Measurements from ENCODE around the gene DIDO1. TPM values are rescaled to one million over a fixed set of nuclear protein-coding genes. Genes with fewer than 3 reads are reported as not detected.
"Not testable (repeated sequence)": the region's sequence is repeated elsewhere in the genome, so short reads cannot be mapped to it uniquely, and the experiment has no call there.

The DIDO1 gene
- total RNA-seq, 1 experiment from 2014 or later, result 36.5 TPM

DNA sequence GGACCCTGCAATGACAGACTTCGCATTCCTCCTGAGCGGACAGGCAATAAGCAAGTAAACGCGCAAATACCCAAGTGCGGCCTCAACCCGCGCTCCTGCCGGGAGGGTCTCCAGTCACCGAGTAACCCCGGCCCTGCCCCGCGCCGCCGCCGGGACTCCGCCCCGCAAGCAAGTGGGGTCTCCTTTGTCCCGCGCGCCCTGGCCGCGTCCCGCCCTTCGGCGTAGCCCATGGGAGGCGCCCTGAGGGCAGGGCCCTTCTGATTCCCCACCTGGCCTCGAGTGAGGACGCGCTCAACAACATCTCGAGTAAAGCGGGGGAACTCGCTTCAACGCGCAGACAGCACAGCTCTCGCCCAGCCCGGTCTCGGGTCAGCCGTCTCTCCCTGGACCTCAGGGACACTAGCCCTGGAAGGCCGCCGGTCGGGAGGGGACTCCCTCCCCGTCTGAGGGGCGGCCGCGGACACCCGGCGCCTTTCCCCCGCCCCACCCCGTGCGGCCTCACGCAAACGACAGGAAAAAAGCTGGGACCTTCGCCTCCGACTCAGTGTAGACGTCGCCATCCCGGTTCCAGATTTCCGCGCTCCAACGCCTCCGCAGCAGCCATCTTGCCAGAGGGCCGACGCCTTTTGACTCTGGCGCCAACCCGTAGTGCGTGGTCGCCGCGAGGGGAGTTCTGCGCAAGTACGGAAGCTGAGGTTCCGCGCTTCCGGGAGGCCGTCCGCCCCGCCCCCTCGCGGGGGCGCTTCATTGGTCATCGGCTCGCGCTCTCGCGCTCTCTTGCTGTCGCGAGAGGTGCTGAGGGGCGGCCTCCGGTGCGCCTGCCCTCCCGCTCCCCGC, 11.2 kb upstream of the DIDO1 start:
- DNase-seq (ENCODE audit: low spot score), result peak; percentile 88
- in situ Hi-C loops (cut with HindIII; ENCODE audit: low sequenced_read_pairs), result no loop called here

DNA sequence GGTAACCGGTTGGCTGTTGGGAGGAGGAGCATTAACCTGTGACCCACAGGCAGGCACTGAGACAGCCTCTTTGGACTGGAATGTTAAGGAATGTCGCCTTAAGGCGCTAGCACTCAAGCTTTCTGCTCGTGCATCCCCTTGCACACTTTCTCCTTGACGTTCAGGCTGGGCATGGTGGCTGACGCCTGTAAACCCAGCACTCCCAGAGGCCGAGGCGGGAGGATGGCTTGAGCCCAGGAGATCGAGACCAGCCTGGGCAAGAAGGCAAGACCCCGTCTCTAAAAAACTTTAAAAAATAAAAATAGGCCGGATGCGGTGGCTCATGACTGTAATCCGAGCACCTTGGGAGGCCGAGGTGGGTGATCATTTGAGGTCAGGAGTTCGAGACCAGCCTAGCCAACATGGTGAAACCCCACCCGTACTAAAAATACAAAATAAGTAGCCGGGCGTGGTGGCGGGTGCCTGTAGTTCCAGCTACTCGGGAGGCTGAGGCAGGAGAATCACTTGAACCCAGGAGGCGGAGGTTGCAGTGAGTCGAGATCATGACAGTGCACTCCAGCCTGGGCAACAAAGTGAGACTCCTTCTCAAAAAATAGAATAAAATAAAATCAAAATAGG, 9.8 kb upstream of the DIDO1 start:
- in situ Hi-C loops (cut with HindIII; ENCODE audit: low sequenced_read_pairs), result no loop called here
- no peak for DNase-seq (ENCODE audit: low spot score)

DNA sequence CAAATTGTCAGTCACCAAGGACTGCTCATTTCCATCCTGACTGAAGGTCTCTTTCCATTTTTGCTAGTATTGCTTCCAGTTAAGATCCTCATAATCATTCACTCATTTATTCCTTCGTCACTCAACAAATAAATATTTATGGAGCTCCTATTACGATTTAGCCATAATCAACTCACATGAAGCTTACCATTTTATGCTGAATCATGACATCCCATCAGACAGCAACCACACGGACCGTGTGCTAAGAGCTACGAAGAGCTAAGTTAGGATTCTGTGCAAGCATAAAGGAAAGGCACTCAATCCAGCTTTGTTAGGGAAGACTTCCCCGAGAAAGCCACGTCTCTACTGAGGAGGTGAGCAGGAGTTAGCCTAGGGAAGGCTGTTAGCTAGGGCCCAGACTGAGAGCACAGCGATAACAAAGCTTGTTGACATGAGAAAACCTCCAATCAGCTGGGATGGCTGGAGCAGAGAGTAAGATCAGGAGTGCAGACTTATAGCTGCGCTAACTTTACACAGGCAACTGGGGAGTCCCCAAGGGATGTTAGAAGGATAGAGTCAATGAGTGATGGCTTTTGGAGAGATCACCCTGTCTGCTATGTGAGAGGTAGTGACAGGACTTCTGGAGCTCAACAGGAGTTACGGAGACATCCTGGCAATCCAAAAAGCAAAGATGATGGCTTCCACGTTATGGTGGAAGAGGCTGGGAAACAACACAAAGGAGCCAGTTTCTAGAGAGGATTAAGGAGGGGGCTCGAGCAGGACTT, 9.1 kb upstream of the DIDO1 start:
- in situ Hi-C loops (cut with HindIII; ENCODE audit: low sequenced_read_pairs), result no loop called here

DNA sequence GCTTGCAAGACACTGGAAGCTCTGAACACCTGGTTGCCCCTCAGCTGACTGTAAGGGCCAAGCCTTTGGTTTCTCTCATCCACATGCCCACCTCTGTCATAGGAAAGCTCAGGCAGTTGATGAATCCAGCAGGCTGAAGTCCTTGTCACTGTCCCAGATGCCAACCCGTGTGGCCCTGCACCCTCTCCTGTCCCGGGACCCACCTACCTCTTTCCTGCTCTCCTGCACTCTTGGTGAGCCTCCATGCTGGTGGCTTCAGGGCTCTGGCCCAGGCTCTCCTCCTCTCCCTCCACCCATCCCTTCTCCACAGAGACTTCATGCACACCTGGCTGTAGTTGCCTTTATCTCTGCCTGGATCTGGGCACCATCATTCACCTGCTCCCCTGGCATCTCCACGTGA, 7.7 kb upstream of the DIDO1 start:
- in situ Hi-C loops (cut with HindIII; ENCODE audit: low sequenced_read_pairs), result no loop called here
- no peak for DNase-seq (ENCODE audit: low spot score)

More for the DNA sequence above, 9.1 kb upstream of the DIDO1 start:
- no peak for DNase-seq (ENCODE audit: low spot score)

DNA sequence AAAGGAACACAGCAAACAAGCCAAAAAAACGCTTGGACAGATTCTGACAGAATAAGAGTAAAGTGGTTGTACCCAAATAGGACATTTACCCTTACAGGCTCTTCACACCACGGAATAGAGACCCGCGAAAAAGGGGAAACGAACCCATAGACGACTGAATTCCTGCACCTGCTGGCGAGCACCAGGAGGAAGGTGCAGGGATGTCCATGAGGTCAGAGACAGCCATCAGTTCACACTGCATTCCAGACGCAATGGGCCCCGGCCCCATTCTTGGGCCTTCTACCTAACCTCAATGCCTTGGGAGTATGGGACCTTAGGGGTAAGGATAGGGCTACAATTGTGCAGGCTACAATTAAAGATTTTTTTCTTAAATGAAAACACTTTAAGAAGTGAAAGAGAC, 5.2 kb upstream of the DIDO1 start:
- DNase-seq (ENCODE audit: low spot score), result no peak
- in situ Hi-C loops (cut with HindIII; ENCODE audit: low sequenced_read_pairs), result no loop called here

DNA sequence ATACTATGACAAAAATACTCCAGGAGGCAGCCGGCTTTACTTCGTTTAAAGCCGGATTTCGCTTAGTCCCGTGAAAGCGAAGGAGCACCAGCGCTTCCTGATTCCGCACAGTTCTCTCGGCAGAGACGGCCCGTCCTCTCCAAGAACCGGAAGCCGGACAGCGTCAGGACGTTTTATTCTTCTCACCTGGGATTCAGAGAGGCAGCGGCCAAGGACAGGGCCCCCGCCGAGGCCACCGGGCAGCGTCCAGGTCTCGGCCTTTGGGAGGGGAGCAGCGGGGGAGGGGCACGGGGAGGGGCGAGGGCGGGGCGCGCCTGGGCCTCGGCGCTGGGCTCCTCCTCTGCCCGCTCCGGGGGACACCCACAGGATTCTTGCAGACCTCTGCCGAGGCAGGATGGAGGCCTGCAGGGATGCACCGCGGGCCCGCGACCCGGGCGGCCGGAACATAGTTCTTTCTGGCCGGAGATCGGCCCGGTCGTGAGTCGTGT, 2.8 kb upstream of the DIDO1 start:
- in situ Hi-C loops (cut with HindIII; ENCODE audit: low sequenced_read_pairs), result no loop called here
- DNase-seq (ENCODE audit: low spot score), result peak; percentile 32

DNA sequence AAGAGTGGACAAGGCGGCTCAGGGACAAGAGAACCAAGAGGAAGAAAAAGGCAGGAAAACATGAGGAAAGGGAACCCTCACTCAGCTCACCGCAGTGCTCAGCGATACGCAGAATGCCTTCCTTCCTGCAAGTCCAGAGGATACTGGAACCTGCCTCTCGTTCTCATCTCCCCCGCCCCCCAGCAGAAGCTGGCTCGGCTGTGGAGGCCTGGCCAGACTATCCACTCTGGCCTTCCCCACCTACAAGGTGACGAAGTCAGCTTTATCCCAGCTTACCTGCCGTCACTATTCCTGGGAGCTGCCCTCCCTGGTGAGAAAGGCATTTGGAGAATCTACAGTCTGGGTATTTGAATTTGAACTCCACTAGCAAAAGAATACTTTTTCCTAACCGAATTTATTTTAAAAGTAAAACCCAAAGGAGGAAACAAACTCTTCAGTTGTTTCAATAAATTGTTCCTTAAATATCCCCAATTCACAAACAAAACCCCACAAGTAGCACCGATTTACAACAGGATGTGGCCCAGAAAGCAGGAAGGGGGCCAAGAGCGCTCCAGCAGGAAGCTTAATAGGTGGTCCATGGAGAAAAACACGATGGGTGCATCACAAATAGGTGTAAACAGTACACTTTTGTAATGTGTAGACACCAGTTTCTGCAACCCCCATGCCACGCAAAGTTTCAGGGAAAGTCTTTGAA, 2.1 kb upstream of the DIDO1 start:
- in situ Hi-C loops (cut with HindIII; ENCODE audit: low sequenced_read_pairs), result no loop called here
- DNase-seq (ENCODE audit: low spot score), result no peak

DNA sequence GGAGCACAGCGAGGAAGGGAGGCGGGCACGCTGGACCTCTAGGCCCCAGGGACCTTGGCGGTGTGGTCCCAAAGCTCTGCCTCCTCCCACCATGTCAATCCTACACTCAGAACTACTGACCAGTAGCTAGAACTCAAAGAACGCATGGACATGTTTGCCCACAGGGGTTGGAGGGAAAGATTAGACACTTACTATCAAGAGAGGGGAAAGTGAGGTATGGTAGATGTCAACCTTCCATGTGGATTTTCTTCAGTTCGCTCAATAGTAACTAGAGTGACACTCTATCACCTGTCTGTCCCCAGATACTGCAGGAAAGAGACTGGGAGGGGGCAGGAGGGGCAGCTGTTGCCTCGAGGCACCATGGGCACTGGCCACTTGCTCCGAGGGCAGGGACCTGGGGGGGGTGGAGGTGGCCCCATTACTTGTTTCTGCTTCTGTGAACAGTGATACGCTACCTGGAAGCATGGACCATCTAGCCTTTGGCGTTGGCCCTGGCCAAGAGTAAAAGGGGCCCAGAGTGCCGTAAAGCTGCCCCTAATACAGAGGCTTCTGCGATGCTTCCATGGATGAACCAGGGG, 912 bp upstream of the DIDO1 start:
- DNase-seq (ENCODE audit: low spot score), result no peak
- in situ Hi-C loops (cut with HindIII; ENCODE audit: low sequenced_read_pairs), result no loop called here

DNA sequence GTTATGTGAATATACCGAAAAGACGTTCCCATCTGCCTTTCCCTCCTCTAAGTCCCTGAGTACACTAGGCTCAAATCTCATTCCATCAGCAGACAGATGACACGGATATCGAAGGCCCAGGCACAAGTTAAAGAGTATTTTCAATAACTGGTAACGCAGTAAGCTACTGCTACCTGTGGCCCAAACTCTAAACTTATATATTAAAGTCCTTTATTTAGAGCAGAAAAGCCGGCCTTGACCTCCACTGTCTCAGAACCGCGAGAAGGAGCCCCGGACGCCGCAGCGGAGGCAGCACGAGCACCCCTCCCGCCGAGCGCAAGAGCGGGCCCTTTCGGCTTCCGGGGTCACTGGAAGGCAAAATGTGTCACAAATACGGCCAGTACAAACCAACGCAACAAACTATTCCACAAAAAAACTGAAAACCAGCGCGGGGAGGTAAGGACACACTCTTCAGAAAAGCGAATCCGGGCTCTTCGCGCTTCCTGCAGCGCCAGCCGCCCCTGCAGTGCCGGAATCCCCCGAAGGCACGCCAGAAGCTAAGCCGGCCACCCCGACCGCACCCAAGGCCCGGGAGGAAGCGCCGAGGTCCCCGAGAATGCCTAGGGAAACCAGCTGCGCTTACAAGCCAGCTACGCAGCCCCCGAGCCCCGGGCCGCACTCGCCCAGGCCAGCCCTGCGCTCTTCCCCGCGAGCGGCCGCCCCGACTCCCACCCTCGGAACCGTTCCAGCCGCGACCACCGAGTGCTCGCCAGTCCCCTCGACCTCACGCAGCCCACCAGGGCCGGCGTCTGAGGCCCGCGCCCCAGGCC, 681 bp downstream of the DIDO1 start:
- in situ Hi-C loops (cut with HindIII; ENCODE audit: low sequenced_read_pairs), result no loop called here
- no peak for DNase-seq (ENCODE audit: low spot score)

DNA sequence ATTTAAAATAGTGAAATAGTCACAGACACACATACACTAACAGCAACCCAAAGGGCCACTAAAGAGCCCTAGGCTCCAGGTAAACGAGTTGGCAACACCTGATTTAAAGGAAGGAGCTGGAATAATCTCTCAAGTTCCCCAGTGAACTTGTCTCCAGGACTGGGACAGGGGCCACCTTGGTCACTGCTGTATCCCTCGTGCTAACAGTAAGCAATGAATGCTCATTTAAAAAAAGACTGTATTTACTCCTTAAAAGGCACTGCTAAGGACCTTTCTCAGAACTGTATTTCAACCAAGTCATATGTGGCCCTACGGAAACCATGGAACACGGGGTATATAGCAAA, 1.3 kb downstream of the DIDO1 start:
- in situ Hi-C loops (cut with HindIII; ENCODE audit: low sequenced_read_pairs), result no loop called here
- no peak for DNase-seq (ENCODE audit: low spot score)

DNA sequence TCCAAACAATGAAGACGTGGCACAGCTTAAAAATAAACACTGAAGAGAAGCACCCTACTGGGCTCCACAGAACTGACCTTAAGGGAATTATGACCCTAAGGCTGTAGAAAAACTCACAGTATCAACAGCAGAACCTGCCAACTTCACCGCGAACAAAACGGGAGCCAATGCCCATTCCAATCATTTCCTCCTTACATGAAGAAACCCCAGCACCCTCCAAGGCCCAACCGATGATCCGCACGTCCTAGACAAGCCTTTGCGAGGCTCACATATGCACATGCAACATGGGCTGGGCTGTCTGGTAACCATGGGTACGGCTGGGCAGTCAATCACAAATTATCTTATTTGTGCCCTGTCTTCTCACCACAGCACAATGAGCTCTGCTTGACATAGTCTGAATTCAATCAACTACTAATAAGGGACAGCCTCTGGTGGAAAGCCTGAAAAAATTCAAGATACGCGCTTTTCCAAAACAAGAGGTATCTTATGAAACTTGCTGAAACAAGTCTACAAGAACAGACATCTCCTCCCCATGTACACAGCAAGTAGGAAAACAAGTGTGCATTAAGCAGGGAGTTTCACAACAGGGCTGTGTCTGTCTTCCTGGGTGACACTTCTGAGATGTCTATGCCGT, 1.7 kb downstream of the DIDO1 start:
- in situ Hi-C loops (cut with HindIII; ENCODE audit: low sequenced_read_pairs), result no loop called here
- no peak for DNase-seq (ENCODE audit: low spot score)

DNA sequence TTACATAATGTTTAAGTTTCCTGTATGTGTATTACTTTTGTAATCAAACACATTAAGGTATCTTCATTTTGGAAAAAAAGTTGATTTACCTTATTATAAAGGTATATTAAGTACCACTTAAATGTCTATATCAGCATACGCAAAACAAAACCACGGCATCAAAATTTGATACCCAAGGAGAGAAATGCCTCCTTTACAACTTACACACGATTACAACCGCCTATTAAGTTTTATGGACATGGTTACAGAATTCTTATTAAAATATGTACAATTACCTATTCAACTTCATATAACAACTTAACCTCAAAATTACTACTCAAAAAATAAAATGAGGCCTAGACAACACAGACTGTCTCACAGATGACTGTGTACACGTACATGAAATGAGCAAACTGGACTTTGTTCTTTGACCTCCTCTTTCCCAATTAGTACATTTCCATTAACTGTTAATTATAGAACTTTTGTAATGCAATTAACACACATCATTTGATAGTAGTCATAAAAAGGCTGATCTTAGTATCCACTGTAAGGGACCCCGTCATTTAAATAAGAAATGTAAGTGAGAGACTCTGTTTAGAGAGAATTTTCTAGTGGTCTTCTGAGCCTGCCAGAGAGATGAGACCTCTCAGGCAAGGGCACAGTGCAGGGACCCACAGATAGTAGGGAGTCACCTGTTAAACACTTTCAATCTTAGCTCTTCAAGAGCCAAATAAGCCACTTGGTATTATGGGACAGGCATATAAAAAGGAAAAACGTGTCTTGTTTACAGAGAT, 2.5 kb downstream of the DIDO1 start:
- in situ Hi-C loops (cut with HindIII; ENCODE audit: low sequenced_read_pairs), result no loop called here
- no peak for DNase-seq (ENCODE audit: low spot score)

DNA sequence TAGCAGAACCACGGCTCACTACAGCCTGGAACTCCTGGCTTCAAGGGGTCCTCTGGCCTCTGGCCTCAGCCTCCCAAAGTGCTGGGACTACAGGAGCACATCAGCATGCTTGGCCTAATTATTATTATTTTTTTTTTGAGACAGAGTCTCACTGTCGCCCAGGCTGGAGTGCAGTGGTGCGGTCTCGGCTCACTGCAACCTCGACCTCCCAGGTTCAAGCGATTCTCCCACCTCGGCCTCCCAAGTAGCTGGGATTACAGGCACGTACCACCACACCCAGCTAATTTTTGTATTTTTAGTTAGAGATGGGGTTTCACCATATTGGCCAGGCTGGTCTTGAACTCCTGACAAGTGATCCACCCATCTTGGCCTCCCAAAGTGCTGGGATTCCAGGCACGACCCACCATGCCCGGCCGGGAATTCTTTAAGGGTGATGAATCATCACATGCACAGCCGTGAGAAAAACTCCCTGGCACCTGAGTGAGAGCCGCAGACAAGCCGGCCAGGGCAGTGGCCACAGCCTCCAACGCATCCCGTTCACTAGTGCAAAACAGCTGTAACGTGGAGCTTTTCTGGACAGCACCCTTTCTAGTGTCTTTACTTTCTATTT, 3.1 kb downstream of the DIDO1 start:
- DNase-seq (ENCODE audit: low spot score); in situ Hi-C loops (cut with HindIII; ENCODE audit: low sequenced_read_pairs): not testable (repeated sequence)

DNA sequence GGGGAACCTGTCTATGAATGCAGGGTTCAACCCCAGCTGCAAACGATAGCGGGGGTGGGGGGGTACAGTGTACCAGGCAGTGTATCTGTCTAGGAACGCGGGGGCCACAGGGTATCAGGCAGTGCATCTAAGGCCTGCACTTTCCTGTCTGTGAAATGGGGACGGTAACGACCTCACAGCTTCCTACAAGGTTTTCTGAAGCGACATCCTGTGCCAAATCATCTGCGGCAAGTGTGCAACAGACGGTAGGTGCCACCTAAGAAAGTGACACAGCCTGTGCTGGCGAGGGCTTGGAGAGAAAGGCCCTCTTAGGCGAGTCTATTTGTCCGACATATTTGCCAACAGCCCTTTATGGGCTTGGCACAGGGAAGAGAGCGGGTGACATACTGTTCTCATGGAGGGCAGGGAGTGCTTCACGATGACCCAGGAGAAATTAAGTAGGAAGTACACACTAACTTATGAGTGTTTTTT, 3.8 kb downstream of the DIDO1 start:
- in situ Hi-C loops (cut with HindIII; ENCODE audit: low sequenced_read_pairs), result no loop called here
- DNase-seq (ENCODE audit: low spot score), result no peak

DNA sequence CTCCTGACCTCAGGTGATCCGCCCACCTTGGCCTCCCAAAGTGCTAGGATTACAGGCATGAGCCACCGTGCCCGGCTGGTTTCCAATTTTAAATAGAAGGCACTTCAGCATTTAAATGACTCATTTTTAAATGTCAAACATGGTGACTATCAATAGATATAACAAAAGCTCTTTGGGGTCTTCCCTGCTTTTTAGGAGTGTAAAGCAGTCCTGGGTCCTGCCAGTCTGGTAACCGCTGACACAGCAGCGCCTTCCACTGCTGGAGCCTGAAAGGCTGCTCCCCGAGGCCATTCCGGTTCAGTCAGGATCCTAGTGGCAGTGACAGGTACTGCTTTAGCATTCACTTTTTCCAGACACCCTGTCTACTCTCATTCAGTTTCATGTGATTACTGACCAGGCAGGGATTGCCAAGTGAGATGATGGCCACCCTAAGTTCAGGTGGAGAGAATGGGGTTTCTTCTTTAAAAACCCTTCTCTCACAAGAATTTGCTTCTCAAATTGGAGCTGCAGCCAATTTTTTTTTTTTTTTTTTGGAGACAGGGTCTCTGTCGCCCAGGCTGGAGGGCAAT, 5.1 kb downstream of the DIDO1 start:
- in situ Hi-C loops (cut with HindIII; ENCODE audit: low sequenced_read_pairs), result no loop called here
- peak; percentile 59 for DNase-seq (ENCODE audit: low spot score)

DNA sequence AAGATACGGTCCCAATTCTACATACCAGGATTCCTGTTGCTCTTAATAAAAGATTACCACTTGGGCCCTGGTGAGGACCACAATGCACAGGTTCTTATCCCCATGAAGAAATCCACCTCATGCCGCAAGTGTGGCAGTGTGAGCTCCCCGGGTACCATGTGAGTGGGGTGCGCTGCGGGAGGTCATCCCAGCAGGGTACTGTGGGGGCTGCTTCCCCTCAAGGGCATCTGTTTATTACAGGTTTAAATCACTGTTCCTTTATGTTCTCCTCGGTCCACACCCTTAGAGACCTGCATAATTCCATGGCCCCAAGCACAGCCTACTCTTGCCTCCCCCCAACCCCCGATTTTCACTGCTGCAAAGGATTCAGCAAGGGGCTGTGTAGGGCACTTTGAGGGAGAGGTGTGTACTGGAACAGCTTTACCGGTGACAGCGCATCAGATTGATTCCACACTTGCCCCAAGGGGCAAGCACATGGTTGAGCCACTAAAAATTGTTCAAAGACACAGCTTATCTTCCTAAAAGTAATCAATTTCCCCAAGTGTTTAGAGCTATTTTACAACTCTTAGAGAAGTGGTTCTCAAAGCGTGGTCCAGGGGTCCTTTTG, 6.2 kb downstream of the DIDO1 start:
- DNase-seq (ENCODE audit: low spot score), result no peak
- in situ Hi-C loops (cut with HindIII; ENCODE audit: low sequenced_read_pairs), result no loop called here

Measured in G401 (cell line).